Measurements from ENCODE around the gene TMPRSS11B. TPM values are rescaled to one million over a fixed set of nuclear protein-coding genes. Genes with fewer than 3 reads are reported as not detected.

The TMPRSS11B gene
- total and polyA plus RNA-seq, 4 donors, result 0.02 TPM; not detected in 3

GRCh38 chr4:68218044-68218443 is 27.4 kb downstream of the TMPRSS11B start:
- no peaks in the 10 kb centered on the region for H3K9me3 ChIP-seq (ENCODE audit: control insufficient read depth in 4 of 4, low read length in 3 of 4)
- no peak for DNase-seq (ENCODE audit: low spot score)
- WGBS, result 39% methylated on average over 1 of the region's 1 CpG
- TF ChIP-seq SP1 (IDR thresholded peaks at IDR 0.05) (no peak), ATF3 (IDR thresholded peaks at IDR 0.05) (no peak), ZBTB33 (IDR thresholded peaks at IDR 0.05) (no peak), FOXA1 (IDR thresholded peaks at IDR 0.05) (no peak), TAF1 (conservative IDR thresholded peaks at IDR 0.05) (no peak), RXRA (IDR thresholded peaks at IDR 0.05) (no peak), CTCF (IDR thresholded peaks at IDR 0.05; ENCODE audit: low read depth, low read length, missing input control) (no peak), JUND (IDR thresholded peaks at IDR 0.05) (no peak), YY1 (IDR thresholded peaks at IDR 0.05) (no peak), RAD21 (IDR thresholded peaks at IDR 0.05) (no peak), MAX (IDR thresholded peaks at IDR 0.05) (no peak), REST (IDR thresholded peaks at IDR 0.05) (no peak), NR2F2 (IDR thresholded peaks at IDR 0.05) (no peak), GABPA (IDR thresholded peaks at IDR 0.05 in 1 of 2, conservative IDR thresholded peaks at IDR 0.05 in 1 of 2) (no peak), FOXA2 (IDR thresholded peaks at IDR 0.05) (no peak), HNF4G (IDR thresholded peaks at IDR 0.05) (no peak), EGR1 (IDR thresholded peaks at IDR 0.05; ENCODE audit: low read depth in 2 of 2) (no peak), HNF4A (conservative IDR thresholded peaks at IDR 0.05) (no peak)
- peaks cover 0 to 4% (median under 1%) of the 10 kb centered on the region in 4 donors for H3K27me3 ChIP-seq (ENCODE audit: control insufficient read depth in 4 of 4, insufficient read depth in 4 of 4, low read length in 3 of 4)
- no peak overlapping the region for H3K27ac ChIP-seq (ENCODE audit: low read depth in 1 of 2, low read length in 2 of 2)
- H3K4me3 ChIP-seq (ENCODE audit: low read depth in 1 of 3, low read length in 3 of 3), result no peak overlapping the region
- no peaks in the 10 kb centered on the region for H3K36me3 ChIP-seq (ENCODE audit: control insufficient read depth in 4 of 4, insufficient read depth in 3 of 4, low read depth in 1 of 4, low read length in 3 of 4)
- H3K9ac ChIP-seq (ENCODE audit: low read depth in 1 of 2, low read length in 2 of 2), result no peak overlapping the region
- H3K4me1 ChIP-seq (ENCODE audit: control insufficient read depth in 4 of 4, insufficient read depth in 4 of 4, low read length in 3 of 4), result no peaks in the 10 kb centered on the region
